Keratinocyte (primary cell): Measurements from ENCODE around the gene P2RX3. TPM values are rescaled to one million over a fixed set of nuclear protein-coding genes. Genes with fewer than 3 reads are reported as not detected.

Experiments
- DNase-seq: peaks from one replicate; pipeline ENCODE4 v3.0.0-alpha.2; 2011; ENCODE audit warnings: low read depth, missing footprints, low spot score
- FAIRE-seq: peaks from 2 replicates; lab custom pipeline; 2011; peaks lifted over from hg19 to GRCh38; lab: Jason Lieb, UNC
- H2AFZ ChIP-seq: 2 replicates; pipeline ENCODE4 v1.6.0; 2012; ENCODE audit warnings: low read length, control low read depth, inconsistent platforms; ENCODE audit not compliant: control insufficient read depth
- H3K27ac ChIP-seq: 2 replicates; pipeline ENCODE4 v1.5.1; 2011; ENCODE audit warnings: low read length; ENCODE audit not compliant: control insufficient read depth, insufficient read depth
- H3K27me3 ChIP-seq: 3 replicates; pipeline ENCODE4 v1.6.0; 2011; ENCODE audit warnings: low read length; ENCODE audit not compliant: control insufficient read depth, insufficient read depth; ENCODE audit errors: extremely low read depth
- H3K36me3 ChIP-seq, 2 experiments: 2 replicates in 1 of 2; 3 replicates in 1 of 2; pipeline ENCODE4 v1.5.1; 2011; ENCODE audit warnings: low read length in 2 of 2, mild to moderate bottlenecking in 1 of 2; ENCODE audit not compliant: control insufficient read depth in 2 of 2, insufficient read depth in 2 of 2; ENCODE audit errors: extremely low read depth in 1 of 2
- H3K4me1 ChIP-seq: 3 replicates; pipeline ENCODE4 v1.5.1; 2011; ENCODE audit warnings: low read length; ENCODE audit not compliant: control insufficient read depth, insufficient read depth; ENCODE audit errors: extremely low read depth
- H3K4me2 ChIP-seq: 3 replicates; pipeline ENCODE4 v1.6.0; 2011; ENCODE audit warnings: low read depth, low read length; ENCODE audit not compliant: control insufficient read depth, insufficient read depth; ENCODE audit errors: extremely low read depth
- H3K4me3 ChIP-seq, 3 experiments: fragments of 200-600 bp in 1 of 3; sonication (generic) in 1 of 3; 2 replicates in 2 of 3; 3 replicates in 1 of 3; pipeline ENCODE4 v1.5.1; 2011 to 2016; ENCODE audit warnings: low read length in 3 of 3, mild to moderate bottlenecking in 3 of 3, control low read depth in 2 of 3, inconsistent platforms in 1 of 3, low read depth in 1 of 3, mixed read lengths in 1 of 3, mixed run types in 1 of 3, moderate library complexity in 1 of 3; ENCODE audit not compliant: control insufficient read depth in 2 of 3, insufficient read depth in 2 of 3; ENCODE audit errors: extremely low read depth in 1 of 3
- H3K79me2 ChIP-seq: 2 replicates; pipeline ENCODE4 v1.6.0; 2012; ENCODE audit warnings: low read length; ENCODE audit not compliant: control insufficient read depth, insufficient read depth
- H3K9ac ChIP-seq: 3 replicates; pipeline ENCODE4 v1.6.0; 2011; ENCODE audit warnings: low read length; ENCODE audit not compliant: control insufficient read depth, insufficient read depth; ENCODE audit errors: extremely low read depth
- H3K9me1 ChIP-seq: 3 replicates; pipeline ENCODE4 v1.6.0; 2011; ENCODE audit warnings: low read length; ENCODE audit not compliant: control insufficient read depth, insufficient read depth; ENCODE audit errors: extremely low read depth
- H3K9me3 ChIP-seq: 2 replicates; pipeline ENCODE4 v1.5.1; 2012; ENCODE audit warnings: low read depth, low read length; ENCODE audit not compliant: control insufficient read depth
- H4K20me1 ChIP-seq: 3 replicates; pipeline ENCODE4 v1.6.0; 2011; ENCODE audit warnings: low read length; ENCODE audit not compliant: control insufficient read depth, insufficient read depth; ENCODE audit errors: extremely low read depth
- EZH2 ChIP-seq: IDR thresholded peaks from one replicate; pipeline ENCODE4 v1.6.1; 2012; ENCODE audit warnings: inconsistent platforms, mild to moderate bottlenecking, low read length, moderate library complexity
- dilution Hi-C: fragments of 300-500 bp; cut with MboI; formaldehyde crosslinking; loops from one replicate; pipeline ENCODE4 v1.7.0; 2020; ENCODE audit warnings: low sequenced_read_pairs; ENCODE audit not compliant: extremely low pct_ligation_motif_present
- polyA plus RNA-seq, 5 experiments: library from polyadenylated mRNA; depleted of rRNA in 3 of 5; stranded (reverse) in 3 of 5; stranded (forward) in 1 of 5; unstranded in 1 of 5; fragments of >200 nt; gene quantifications; 1 replicate in 1 of 5; 2 replicates in 3 of 5; 3 replicates in 1 of 5; pipeline versions ENCODE4 v1.2.1 to v1.2.3, GENCODE V29; 2011 to 2012; ENCODE audit warnings: missing spikeins in 2 of 5, low read depth in 1 of 5, low replicate concordance in 1 of 5
- TF ChIP-seq, protein P1 (sequence below), 3 experiments: IDR thresholded peaks in 1 of 3; conservative IDR thresholded peaks in 1 of 3; optimal IDR thresholded peaks in 1 of 3; 2 replicates in 2 of 3; 3 replicates in 1 of 3; pipeline versions ENCODE3 to v1.5.1; 2011; ENCODE audit warnings: low read length in 3 of 3, mild to moderate bottlenecking in 3 of 3, moderate library complexity in 2 of 3, control low read depth in 1 of 3, inconsistent platforms in 1 of 3; ENCODE audit not compliant: insufficient read depth in 2 of 3; ENCODE audit errors: extremely low read depth in 1 of 3

The P2RX3 gene
- polyA plus RNA-seq, 1 donor (not counting 4 experiments of a cell fraction or from before 2014, with no cell fraction given), result not detected

DNA sequence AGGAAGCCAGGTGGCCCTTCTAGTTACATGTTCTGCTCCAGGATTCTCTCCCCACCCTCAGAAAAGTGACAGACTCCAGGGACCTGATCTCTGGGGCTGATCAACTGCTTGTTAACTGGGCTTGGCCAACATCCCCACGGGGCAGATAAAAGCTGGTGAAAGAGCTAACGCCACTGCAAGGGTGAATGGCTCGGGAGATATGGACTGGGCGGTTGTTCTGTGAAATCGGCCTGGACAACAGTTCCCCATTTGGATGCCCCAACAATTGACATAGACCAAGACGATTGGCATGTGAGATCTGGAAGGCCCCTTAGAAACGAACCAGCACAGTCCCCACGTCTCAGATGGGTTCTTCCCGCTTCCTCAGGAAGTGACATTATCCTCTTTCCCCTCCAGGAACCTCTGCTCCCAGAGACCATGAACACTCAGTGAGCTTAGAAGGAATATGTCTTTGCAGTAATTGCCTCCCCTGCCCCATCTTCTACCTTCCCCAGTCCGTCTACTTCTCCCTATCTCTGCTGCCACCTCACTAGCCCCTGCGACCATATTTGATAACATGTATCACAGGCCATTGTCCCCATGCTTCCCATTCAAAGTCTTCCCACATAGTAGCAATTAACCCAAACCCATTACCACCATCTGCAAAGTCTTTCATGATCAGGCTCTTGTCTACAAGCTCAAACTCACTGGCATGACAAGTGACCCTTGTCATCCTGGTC lies 57.9 kb downstream of the P2RX3 start:
- H3K27me3 ChIP-seq, result no peaks in the 10 kb centered on the region
- H3K9me3 ChIP-seq, result no peaks in the 10 kb centered on the region
- H3K9me1 ChIP-seq, result no peaks in the 10 kb centered on the region
- H3K4me3 ChIP-seq, result no peak overlapping the region
- no peak overlapping the region for H3K27ac ChIP-seq
- dilution Hi-C loops, result no loop called here
- no peaks in the 10 kb centered on the region for H3K36me3 ChIP-seq
- H3K79me2 ChIP-seq, result no peaks in the 10 kb centered on the region
- TF ChIP-seq, protein P1, sequence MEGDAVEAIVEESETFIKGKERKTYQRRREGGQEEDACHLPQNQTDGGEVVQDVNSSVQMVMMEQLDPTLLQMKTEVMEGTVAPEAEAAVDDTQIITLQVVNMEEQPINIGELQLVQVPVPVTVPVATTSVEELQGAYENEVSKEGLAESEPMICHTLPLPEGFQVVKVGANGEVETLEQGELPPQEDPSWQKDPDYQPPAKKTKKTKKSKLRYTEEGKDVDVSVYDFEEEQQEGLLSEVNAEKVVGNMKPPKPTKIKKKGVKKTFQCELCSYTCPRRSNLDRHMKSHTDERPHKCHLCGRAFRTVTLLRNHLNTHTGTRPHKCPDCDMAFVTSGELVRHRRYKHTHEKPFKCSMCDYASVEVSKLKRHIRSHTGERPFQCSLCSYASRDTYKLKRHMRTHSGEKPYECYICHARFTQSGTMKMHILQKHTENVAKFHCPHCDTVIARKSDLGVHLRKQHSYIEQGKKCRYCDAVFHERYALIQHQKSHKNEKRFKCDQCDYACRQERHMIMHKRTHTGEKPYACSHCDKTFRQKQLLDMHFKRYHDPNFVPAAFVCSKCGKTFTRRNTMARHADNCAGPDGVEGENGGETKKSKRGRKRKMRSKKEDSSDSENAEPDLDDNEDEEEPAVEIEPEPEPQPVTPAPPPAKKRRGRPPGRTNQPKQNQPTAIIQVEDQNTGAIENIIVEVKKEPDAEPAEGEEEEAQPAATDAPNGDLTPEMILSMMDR (optimal IDR thresholded peaks at IDR 0.05 in 1 of 3, IDR thresholded peaks at IDR 0.05 in 1 of 3, conservative IDR thresholded peaks at IDR 0.05 in 1 of 3; ENCODE audit: extremely low read depth in 1 of 3, insufficient read depth in 2 of 3, low read length in 3 of 3), result no peak
- TF ChIP-seq EZH2, result no peak
- peaks cover 24% of the 10 kb centered on the region for H3K4me1 ChIP-seq
- H3K9ac ChIP-seq, result no peak overlapping the region
- no peak overlapping the region for H3K4me2 ChIP-seq
- no peak for DNase-seq
- no peak for FAIRE-seq
- H2AFZ ChIP-seq, result no peak overlapping the region
- no peaks in the 10 kb centered on the region for H4K20me1 ChIP-seq

GRCh38 chr11:57396744-57397143 lies 58.6 kb downstream of the P2RX3 start:
- no peak overlapping the region for H3K27ac ChIP-seq
- no peaks in the 10 kb centered on the region for H3K36me3 ChIP-seq
- peaks cover 24% of the 10 kb centered on the region for H3K4me1 ChIP-seq
- TF ChIP-seq, protein P1 (optimal IDR thresholded peaks at IDR 0.05 in 1 of 3, IDR thresholded peaks at IDR 0.05 in 1 of 3, conservative IDR thresholded peaks at IDR 0.05 in 1 of 3; ENCODE audit: extremely low read depth in 1 of 3, insufficient read depth in 2 of 3, low read length in 3 of 3), result no peak
- no peak for TF ChIP-seq EZH2
- no peaks in the 10 kb centered on the region for H4K20me1 ChIP-seq
- no peaks in the 10 kb centered on the region for H3K79me2 ChIP-seq
- no peak overlapping the region for H3K9ac ChIP-seq
- H3K27me3 ChIP-seq, result no peaks in the 10 kb centered on the region
- no peak for FAIRE-seq
- no peak overlapping the region for H3K4me2 ChIP-seq
- dilution Hi-C loops, result no loop called here
- no peak overlapping the region for H2AFZ ChIP-seq
- no peak for DNase-seq
- H3K9me1 ChIP-seq, result no peaks in the 10 kb centered on the region
- H3K9me3 ChIP-seq, result no peaks in the 10 kb centered on the region
- H3K4me3 ChIP-seq, result no peak overlapping the region
